Peyer's patch (tissue), 4 donors: ENCODE results near the gene ZNF148. TPM values are rescaled to one million over a fixed set of nuclear protein-coding genes. Genes with fewer than 3 reads are reported as not detected.

Source experiments
- DNase-seq, 3 donors: peaks; one replicate each; pipeline ENCODE4 v3.0.0-alpha.2; 2017 to 2019
- H3K27ac ChIP-seq, 4 donors: fragments of 200-600 bp; sonication (generic); one replicate each; pipeline ENCODE4 v1.5.1; 2016 to 2019
- H3K27me3 ChIP-seq, 2 donors: fragments of 200-600 bp; sonication (generic); one replicate each; pipeline ENCODE4 v1.5.1; 2019
- H3K36me3 ChIP-seq, 3 donors: fragments of 200-600 bp; sonication (generic); one replicate each; pipeline ENCODE4 v1.5.1; 2016 to 2019
- H3K4me1 ChIP-seq, 4 donors: fragments of 200-600 bp; sonication (generic); one replicate each; pipeline ENCODE4 v1.5.1; 2016 to 2019
- H3K4me3 ChIP-seq, 4 donors: fragments of 200-600 bp; sonication (generic); 1 replicate in 3 of 4; 2 replicates in 1 of 4; pipeline ENCODE4 v1.5.1; 2016 to 2019; ENCODE audit warnings: mild to moderate bottlenecking in 1 of 4
- H3K9me3 ChIP-seq, 4 donors: fragments of 200-600 bp; sonication (generic); one replicate each; pipeline ENCODE4 v1.5.1; 2016 to 2019; ENCODE audit warnings: mild to moderate bottlenecking in 1 of 4
- CTCF ChIP-seq, 6 experiments: fragments of 450-650 bp in 4 of 6; fragments of 200-600 bp in 2 of 6; sonication (generic) in 1 of 6; IDR thresholded peaks; one replicate each; pipeline ENCODE4 v1.5.1; 2017 to 2019; ENCODE audit warnings: antibody characterized with exemption in 6 of 6, mild to moderate bottlenecking in 3 of 6, moderate library complexity in 1 of 6
- POLR2A ChIP-seq, 2 donors: fragments of 450-650 bp; IDR thresholded peaks; one replicate each; pipeline ENCODE4 v1.5.1; 2017; ENCODE audit warnings: antibody characterized with exemption in 2 of 2, mild to moderate bottlenecking in 2 of 2, moderate library complexity in 2 of 2
- total RNA-seq, 4 donors: library from RNA; depleted of rRNA; stranded (reverse); fragments of >200 nt; gene quantifications; one replicate each; pipeline ENCODE4 v1.1.0, GENCODE V29; 2016

The ZNF148 gene
- total RNA-seq, 4 donors from 2014 or later = 17.7 to 48.7 (median 24.7) TPM

- Histone ChIP-seq H3K27me3 (peaks cover 0 to 11% of the 10 kb centered on the region in 2 donors), H3K9me3 (no peaks in the 10 kb centered on the region), H3K4me1 (peaks cover 0 to 14% (median 4%) of the 10 kb centered on the region in 4 donors), H3K4me3 (peak overlapping the region; percentile 35 to 66 (median 45)), H3K27ac (peak overlapping the region in 3 of 4 donors; percentile 9 to 59 (median 21)), H3K36me3 (no peaks in the 10 kb centered on the region)
- TF ChIP-seq POLR2A (IDR thresholded peaks at IDR 0.05) (no peak), CTCF (IDR thresholded peaks at IDR 0.05) (no peak)
- DNase-seq = no peak
Measured at GRCh38 chr3:125212091-125212508, 163.0 kb downstream of the ZNF148 start.

GRCh38 chr3:125211523-125212090 lies 163.5 kb downstream of the ZNF148 start:
- Histone ChIP-seq H3K4me1 (peaks cover 0 to 14% (median 4%) of the 10 kb centered on the region in 4 donors), H3K4me3 (peak overlapping the region in 3 of 4 donors; percentile 35 to 66 (median 52)), H3K9me3 (no peaks in the 10 kb centered on the region), H3K27ac (peak overlapping the region in 2 of 4 donors; percentile 21 to 59), H3K27me3 (peaks cover 0 to 11% of the 10 kb centered on the region in 2 donors), H3K36me3 (no peaks in the 10 kb centered on the region)
- no peak for TF ChIP-seq CTCF (IDR thresholded peaks at IDR 0.05)
- no peak for TF ChIP-seq POLR2A (IDR thresholded peaks at IDR 0.05)
- peak in 1 of 3 donors; percentile 53 for DNase-seq

GRCh38 chr3:125207949-125208568 lies 167.1 kb downstream of the ZNF148 start:
- no peak for DNase-seq
- Histone ChIP-seq H3K36me3 (no peaks in the 10 kb centered on the region), H3K4me3 (no peak overlapping the region), H3K4me1 (peaks cover 0 to 13% (median 4%) of the 10 kb centered on the region in 4 donors), H3K27ac (peak overlapping the region in 2 of 4 donors; percentile 22 to 64), H3K27me3 (peaks cover 0 to 11% of the 10 kb centered on the region in 2 donors), H3K9me3 (no peaks in the 10 kb centered on the region)
- TF ChIP-seq POLR2A (IDR thresholded peaks at IDR 0.05) = no peak
- TF ChIP-seq CTCF (IDR thresholded peaks at IDR 0.05) = no peak

GRCh38 chr3:125207507-125207906 lies 167.6 kb downstream of the ZNF148 start:
- peak in 1 of 3 donors; percentile 59 for DNase-seq
- Histone ChIP-seq H3K4me1 (peaks cover 0 to 8% (median 2%) of the 10 kb centered on the region in 4 donors), H3K27ac (peak overlapping the region in 2 of 4 donors; percentile 22 to 64)

GRCh38 chr3:125206934-125207333 lies 168.2 kb downstream of the ZNF148 start:
- Histone ChIP-seq H3K27ac (peak overlapping the region in 2 of 4 donors; percentile 15 to 64), H3K4me1 (peaks cover 0 to 2% (median 0%) of the 10 kb centered on the region in 4 donors), H3K9me3 (no peaks in the 10 kb centered on the region), H3K27me3 (peaks cover 0 to 3% of the 10 kb centered on the region in 2 donors), H3K36me3 (no peaks in the 10 kb centered on the region), H3K4me3 (no peak overlapping the region)
- TF ChIP-seq POLR2A (IDR thresholded peaks at IDR 0.05) (no peak), CTCF (IDR thresholded peaks at IDR 0.05) (no peak)
- DNase-seq = peak in 1 of 3 donors; percentile 35

More at GRCh38 chr3:125207507-125207906, 167.6 kb downstream of the ZNF148 start:
- TF ChIP-seq CTCF (IDR thresholded peaks at IDR 0.05) (no peak), POLR2A (IDR thresholded peaks at IDR 0.05) (peak in 1 of 2 donors; percentile 9)
- Histone ChIP-seq H3K4me3 (no peak overlapping the region), H3K36me3 (no peaks in the 10 kb centered on the region), H3K27me3 (peaks cover 0 to 8% of the 10 kb centered on the region in 2 donors), H3K9me3 (no peaks in the 10 kb centered on the region)
